Measurements from ENCODE around the gene ARHGEF25.
A peak's percentile ranks its signal among the peaks of the same experiment; 100 is the strongest.

The ARHGEF25 gene

DNA sequence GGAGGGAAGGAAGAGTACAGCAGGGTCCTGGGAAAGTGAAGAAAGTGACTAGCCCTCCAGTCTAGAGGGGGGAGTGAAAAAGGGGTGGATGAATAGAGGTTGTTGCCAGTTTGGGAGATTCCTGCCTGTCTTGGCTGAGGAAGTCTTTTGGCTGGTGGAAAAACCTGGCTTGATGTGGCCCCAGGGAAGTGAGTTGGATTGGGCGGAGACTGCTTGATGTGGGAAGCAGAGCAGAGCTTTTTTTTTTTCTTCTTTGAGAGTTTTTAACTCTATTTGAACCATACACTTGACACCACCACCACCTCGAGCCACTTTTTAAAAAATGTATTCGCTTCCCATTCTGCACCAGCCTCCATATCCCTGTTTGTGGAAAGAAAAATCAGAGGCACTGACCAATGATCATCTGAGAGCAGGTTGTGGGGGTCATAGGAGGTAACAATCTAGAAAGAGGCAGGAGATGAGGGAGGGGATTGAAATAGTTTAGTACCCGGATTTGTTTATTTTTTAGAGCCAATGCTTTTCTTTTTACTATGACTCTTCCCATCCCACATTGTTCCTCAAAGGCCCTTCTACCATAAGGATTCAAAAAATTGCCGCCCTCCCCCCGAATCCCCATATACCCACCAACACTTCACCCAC, 7.3 kb upstream of the ARHGEF25 start (continued):
- TF ChIP-seq, protein P1, sequence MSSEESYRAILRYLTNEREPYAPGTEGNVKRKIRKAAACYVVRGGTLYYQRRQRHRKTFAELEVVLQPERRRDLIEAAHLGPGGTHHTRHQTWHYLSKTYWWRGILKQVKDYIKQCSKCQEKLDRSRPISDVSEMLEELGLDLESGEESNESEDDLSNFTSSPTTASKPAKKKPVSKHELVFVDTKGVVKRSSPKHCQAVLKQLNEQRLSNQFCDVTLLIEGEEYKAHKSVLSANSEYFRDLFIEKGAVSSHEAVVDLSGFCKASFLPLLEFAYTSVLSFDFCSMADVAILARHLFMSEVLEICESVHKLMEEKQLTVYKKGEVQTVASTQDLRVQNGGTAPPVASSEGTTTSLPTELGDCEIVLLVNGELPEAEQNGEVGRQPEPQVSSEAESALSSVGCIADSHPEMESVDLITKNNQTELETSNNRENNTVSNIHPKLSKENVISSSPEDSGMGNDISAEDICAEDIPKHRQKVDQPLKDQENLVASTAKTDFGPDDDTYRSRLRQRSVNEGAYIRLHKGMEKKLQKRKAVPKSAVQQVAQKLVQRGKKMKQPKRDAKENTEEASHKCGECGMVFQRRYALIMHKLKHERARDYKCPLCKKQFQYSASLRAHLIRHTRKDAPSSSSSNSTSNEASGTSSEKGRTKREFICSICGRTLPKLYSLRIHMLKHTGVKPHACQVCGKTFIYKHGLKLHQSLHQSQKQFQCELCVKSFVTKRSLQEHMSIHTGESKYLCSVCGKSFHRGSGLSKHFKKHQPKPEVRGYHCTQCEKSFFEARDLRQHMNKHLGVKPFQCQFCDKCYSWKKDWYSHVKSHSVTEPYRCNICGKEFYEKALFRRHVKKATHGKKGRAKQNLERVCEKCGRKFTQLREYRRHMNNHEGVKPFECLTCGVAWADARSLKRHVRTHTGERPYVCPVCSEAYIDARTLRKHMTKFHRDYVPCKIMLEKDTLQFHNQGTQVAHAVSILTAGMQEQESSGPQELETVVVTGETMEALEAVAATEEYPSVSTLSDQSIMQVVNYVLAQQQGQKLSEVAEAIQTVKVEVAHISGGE (tag by site-specific recombination; conservative IDR thresholded peaks at IDR 0.05; ENCODE audit: low read depth): no peak
- no peak for TF ChIP-seq ZNF391 (tag by site-specific recombination; IDR thresholded peaks at IDR 0.05; ENCODE audit: borderline replicate concordance, low read depth)
- TF ChIP-seq ZNF138 (tag by site-specific recombination; IDR thresholded peaks at IDR 0.05; ENCODE audit: borderline replicate concordance): no peak
- TF ChIP-seq ZNF501 (tag by site-specific recombination; IDR thresholded peaks at IDR 0.05): 0 out of 2 replicates have a peak, but pooled peaks have one; percentile 13
- TF ChIP-seq ZBTB20 (tag by site-specific recombination; IDR thresholded peaks at IDR 0.05): peak; percentile 36; the same call in 1 of the 2 replicates
- TF ChIP-seq PRDM1 (tag by site-specific recombination; IDR thresholded peaks at IDR 0.05): peak; percentile 97

DNA sequence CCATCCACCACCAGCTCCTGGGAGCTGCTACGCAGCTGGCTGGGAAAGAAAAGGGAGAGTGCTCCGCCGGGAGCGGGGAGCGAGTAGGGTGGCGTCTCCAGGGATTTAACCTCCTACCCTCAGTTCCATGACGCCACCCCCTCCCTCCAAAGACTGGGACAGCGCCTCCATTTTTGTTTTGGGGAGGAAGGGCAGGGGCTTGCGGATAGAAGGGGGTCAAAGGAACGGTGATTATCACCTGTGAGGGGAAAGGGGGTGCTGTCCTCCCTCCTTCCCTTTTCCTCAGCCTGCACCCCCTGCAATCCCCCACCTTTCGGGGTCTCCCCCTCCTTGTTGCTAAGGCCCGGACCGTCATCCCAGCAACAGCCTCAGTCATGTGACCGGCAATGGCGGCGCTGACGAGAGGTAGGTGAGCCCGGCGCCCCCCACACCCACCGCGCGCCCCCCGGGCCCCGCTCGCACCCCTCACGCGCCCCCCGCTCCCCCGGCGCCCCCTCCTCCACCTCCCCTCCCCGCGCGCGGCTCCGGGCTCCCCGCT, 6.7 kb upstream of the ARHGEF25 start, which contains the start of gene DTX3:
DTX3 (plus strand) TSS at position 371 of the 538 bp plus-strand sequence. CDS start 1,694 bp downstream, outside the sequence.
- Histone ChIP-seq H3K27ac (ENCODE audit: extremely low read depth, low read depth, low read length) (peak within 1 kb of the TSS; percentile 62), H3K9me3 (ENCODE audit: control insufficient read depth, insufficient read depth, low read depth, low read length) (no peaks in the 10 kb centered on the region), H3K36me3 (ENCODE audit: control insufficient read depth in 2 of 2, insufficient read depth in 1 of 2, low read length in 2 of 2) (peaks cover 0 to 55% of the 10 kb centered on the region in 2 experiments), H3K4me3 (ENCODE audit: low read depth, low read length) (peak within 1 kb of the TSS; percentile 52), H3K4me1 (ENCODE audit: control insufficient read depth, insufficient read depth, low read length) (peaks cover 8% of the 10 kb centered on the region; the same call in 1 of the 2 replicates)
- ChIA-PET POLR2A (interaction anchor here (1.0 to 2.0 kb wide), 4 partner anchors 11 to 61 kb away, joined by 3 to 7 read pairs (median 3); partner anchors contain the start of gene DCTN2), CTCF (interaction anchor here (1.0 to 2.1 kb wide), 2 partner anchors 18 to 21 kb away, joined by 4 to 7 read pairs; no protein-coding TSS in a partner anchor)
- 0 out of 2 replicates have a peak, but pooled peaks have one; percentile 52 for TF ChIP-seq ZNF76 (tag by site-specific recombination; IDR thresholded peaks at IDR 0.05; ENCODE audit: borderline replicate concordance, low read depth)
- TF ChIP-seq, protein P2, sequence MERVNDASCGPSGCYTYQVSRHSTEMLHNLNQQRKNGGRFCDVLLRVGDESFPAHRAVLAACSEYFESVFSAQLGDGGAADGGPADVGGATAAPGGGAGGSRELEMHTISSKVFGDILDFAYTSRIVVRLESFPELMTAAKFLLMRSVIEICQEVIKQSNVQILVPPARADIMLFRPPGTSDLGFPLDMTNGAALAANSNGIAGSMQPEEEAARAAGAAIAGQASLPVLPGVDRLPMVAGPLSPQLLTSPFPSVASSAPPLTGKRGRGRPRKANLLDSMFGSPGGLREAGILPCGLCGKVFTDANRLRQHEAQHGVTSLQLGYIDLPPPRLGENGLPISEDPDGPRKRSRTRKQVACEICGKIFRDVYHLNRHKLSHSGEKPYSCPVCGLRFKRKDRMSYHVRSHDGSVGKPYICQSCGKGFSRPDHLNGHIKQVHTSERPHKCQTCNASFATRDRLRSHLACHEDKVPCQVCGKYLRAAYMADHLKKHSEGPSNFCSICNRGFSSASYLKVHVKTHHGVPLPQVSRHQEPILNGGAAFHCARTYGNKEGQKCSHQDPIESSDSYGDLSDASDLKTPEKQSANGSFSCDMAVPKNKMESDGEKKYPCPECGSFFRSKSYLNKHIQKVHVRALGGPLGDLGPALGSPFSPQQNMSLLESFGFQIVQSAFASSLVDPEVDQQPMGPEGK (tag by site-specific recombination; IDR thresholded peaks at IDR 0.05): peak; percentile 72
- TF ChIP-seq ZNF341 (tag by site-specific recombination; IDR thresholded peaks at IDR 0.05; ENCODE audit: low read depth): peak; percentile 95
- no peak for TF ChIP-seq GLIS1 (tag by site-specific recombination; IDR thresholded peaks at IDR 0.05)
- no peak for TF ChIP-seq PRDM1 (tag by site-specific recombination; IDR thresholded peaks at IDR 0.05)
- no peak for TF ChIP-seq ZNF366 (tag by site-specific recombination; conservative IDR thresholded peaks at IDR 0.05)
- TF ChIP-seq GLIS2 (tag by site-specific recombination; IDR thresholded peaks at IDR 0.05): peak; percentile 16; the same call in 1 of the 2 replicates
- TF ChIP-seq, protein P3, sequence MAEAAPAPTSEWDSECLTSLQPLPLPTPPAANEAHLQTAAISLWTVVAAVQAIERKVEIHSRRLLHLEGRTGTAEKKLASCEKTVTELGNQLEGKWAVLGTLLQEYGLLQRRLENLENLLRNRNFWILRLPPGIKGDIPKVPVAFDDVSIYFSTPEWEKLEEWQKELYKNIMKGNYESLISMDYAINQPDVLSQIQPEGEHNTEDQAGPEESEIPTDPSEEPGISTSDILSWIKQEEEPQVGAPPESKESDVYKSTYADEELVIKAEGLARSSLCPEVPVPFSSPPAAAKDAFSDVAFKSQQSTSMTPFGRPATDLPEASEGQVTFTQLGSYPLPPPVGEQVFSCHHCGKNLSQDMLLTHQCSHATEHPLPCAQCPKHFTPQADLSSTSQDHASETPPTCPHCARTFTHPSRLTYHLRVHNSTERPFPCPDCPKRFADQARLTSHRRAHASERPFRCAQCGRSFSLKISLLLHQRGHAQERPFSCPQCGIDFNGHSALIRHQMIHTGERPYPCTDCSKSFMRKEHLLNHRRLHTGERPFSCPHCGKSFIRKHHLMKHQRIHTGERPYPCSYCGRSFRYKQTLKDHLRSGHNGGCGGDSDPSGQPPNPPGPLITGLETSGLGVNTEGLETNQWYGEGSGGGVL (tag by site-specific recombination; IDR thresholded peaks at IDR 0.05): peak; percentile 93
- TF ChIP-seq ZNF837 (tag by site-specific recombination; IDR thresholded peaks at IDR 0.05): no peak
- TF ChIP-seq ZBTB7A (tag by site-specific recombination; IDR thresholded peaks at IDR 0.05; ENCODE audit: low read depth): peak; percentile 86
- TF ChIP-seq, protein P4, sequence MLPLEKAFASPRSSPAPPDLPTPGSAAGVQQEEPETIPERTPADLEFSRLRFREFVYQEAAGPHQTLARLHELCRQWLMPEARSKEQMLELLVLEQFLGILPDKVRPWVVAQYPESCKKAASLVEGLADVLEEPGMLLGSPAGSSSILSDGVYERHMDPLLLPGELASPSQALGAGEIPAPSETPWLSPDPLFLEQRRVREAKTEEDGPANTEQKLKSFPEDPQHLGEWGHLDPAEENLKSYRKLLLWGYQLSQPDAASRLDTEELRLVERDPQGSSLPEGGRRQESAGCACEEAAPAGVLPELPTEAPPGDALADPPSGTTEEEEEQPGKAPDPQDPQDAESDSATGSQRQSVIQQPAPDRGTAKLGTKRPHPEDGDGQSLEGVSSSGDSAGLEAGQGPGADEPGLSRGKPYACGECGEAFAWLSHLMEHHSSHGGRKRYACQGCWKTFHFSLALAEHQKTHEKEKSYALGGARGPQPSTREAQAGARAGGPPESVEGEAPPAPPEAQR (tag by site-specific recombination; IDR thresholded peaks at IDR 0.05): no peak
- TF ChIP-seq, protein P5, sequence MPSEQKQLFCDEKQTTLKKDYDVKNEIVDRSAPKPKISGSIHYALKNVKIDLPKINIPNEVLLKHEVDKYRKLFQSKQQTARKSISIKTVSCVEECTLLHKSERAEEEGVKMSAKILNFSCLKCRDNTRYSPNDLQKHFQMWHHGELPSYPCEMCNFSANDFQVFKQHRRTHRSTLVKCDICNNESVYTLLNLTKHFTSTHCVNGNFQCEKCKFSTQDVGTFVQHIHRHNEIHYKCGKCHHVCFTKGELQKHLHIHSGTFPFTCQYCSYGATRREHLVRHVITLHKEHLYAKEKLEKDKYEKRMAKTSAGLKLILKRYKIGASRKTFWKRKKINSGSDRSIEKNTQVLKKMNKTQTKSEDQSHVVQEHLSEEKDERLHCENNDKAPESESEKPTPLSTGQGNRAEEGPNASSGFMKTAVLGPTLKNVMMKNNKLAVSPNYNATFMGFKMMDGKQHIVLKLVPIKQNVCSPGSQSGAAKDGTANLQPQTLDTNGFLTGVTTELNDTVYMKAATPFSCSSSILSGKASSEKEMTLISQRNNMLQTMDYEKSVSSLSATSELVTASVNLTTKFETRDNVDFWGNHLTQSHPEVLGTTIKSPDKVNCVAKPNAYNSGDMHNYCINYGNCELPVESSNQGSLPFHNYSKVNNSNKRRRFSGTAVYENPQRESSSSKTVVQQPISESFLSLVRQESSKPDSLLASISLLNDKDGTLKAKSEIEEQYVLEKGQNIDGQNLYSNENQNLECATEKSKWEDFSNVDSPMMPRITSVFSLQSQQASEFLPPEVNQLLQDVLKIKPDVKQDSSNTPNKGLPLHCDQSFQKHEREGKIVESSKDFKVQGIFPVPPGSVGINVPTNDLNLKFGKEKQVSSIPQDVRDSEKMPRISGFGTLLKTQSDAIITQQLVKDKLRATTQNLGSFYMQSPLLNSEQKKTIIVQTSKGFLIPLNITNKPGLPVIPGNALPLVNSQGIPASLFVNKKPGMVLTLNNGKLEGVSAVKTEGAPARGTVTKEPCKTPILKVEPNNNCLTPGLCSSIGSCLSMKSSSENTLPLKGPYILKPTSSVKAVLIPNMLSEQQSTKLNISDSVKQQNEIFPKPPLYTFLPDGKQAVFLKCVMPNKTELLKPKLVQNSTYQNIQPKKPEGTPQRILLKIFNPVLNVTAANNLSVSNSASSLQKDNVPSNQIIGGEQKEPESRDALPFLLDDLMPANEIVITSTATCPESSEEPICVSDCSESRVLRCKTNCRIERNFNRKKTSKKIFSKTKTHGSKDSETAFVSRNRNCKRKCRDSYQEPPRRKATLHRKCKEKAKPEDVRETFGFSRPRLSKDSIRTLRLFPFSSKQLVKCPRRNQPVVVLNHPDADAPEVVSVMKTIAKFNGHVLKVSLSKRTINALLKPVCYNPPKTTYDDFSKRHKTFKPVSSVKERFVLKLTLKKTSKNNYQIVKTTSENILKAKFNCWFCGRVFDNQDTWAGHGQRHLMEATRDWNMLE (tag by site-specific recombination; conservative IDR thresholded peaks at IDR 0.05; ENCODE audit: low read depth): no peak

All from HEK293 (cell line).